Measurements from ENCODE around the gene CREG1. TPM values are rescaled to one million over a fixed set of nuclear protein-coding genes. Genes with fewer than 3 reads are reported as not detected.

Gene CREG1
- total and polyA plus RNA-seq, 2 of the 8 experiments (the other 6 are each of a cell fraction or from before 2014, with no cell fraction given): 29.8 to 30.1 TPM

DNA sequence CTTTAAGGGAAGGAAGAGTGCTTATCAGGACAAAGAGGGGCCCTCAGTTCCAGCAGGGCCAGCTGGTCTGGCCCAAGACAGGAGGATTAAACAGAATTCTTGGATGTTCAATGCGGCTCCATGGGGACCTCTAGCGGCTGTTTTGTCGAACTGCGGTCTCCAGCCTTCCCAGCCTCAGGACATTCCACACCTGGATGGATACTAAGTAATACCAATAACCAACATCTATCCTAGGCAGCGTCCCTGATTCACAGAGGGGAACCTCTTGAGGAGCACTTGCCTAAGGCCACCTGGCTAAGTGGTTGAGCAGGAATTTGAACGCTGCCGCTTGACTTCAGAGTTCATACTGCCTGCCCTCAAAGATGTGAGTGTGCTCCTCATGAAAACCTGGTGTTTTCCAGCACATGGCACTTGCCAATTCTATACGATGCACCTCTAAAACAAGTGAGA is 19.7 kb downstream of the CREG1 start (continued):
- TF ChIP-seq TEAD4 (IDR thresholded peaks at IDR 0.05; ENCODE audit: low read depth, low read length): peak; percentile 48; the same call in 1 of the 2 replicates
- TF ChIP-seq BCL11A (IDR thresholded peaks at IDR 0.05; ENCODE audit: low read depth in 2 of 2, low read length in 2 of 2): no peak

All from H1 (cell line).